HCT116 (cell line): ENCODE results near the gene SDCCAG8. TPM values are rescaled to one million over a fixed set of nuclear protein-coding genes. Genes with fewer than 3 reads are reported as not detected.

Experiments
- ATAC-seq: fragments of 200-7000 bp; cut with Tn5 transposase; 2 replicates; pipeline ENCODE4 v1.9.1; 2020; ENCODE audit warnings: mild to moderate bottlenecking, moderate library complexity
- BruUV-seq: library from RNA; stranded (reverse); fragments of 400-500 nt; replicated peaks from 2 replicates; lab custom pipeline; 2021; lab: Mats Ljungman, UMichigan
- CTCF ChIA-PET: fragments of 300-600 bp; sonication (Branson Sonifier 250); formaldehyde crosslinking; loops from one replicate; lab custom pipeline; 2021; ENCODE audit warnings: antibody characterized with exemption; lab: Charles Lee
- POLR2A ChIA-PET: fragments of 300-600, 350-600 bp; sonication (Branson Sonifier 250); formaldehyde crosslinking; loops from one replicate; lab custom pipeline; 2021; ENCODE audit warnings: antibody characterized with exemption; lab: Charles Lee
- RAD21 ChIA-PET, 2 experiments: fragments of 300-600 bp; sonication (Branson Sonifier 250); formaldehyde crosslinking; loops; one replicate each; lab custom pipeline; 2023; ENCODE audit warnings: low total read pairs in 2 of 2; ENCODE audit not compliant: uncharacterized antibody in 2 of 2, unreplicated experiment in 2 of 2, low non-redundant PET in 1 of 2; lab: Charles Lee
- DNase-seq: peaks from one replicate; pipeline ENCODE4 v3.0.0-alpha.2; 2010; ENCODE audit warnings: low read depth, low spot score
- H2AFZ ChIP-seq: fragments of 200-600 bp; shearing (Covaris generic), sonication (generic); 2 replicates; pipeline ENCODE4 v1.6.1; 2017; ENCODE audit warnings: low read depth, mixed run types, mixed read lengths, antibody characterized with exemption, low read length; ENCODE audit not compliant: poor library complexity, severe bottlenecking
- H3K27ac ChIP-seq: 2 replicates; pipeline ENCODE4 v1.5.1; 2012; ENCODE audit warnings: low read depth, low read length
- H3K27me3 ChIP-seq: fragments of 200-600 bp; sonication (generic); 2 replicates; pipeline ENCODE4 v1.6.1; 2016; ENCODE audit warnings: mixed run types, low read length, mixed read lengths; ENCODE audit not compliant: insufficient read depth
- H3K36me3 ChIP-seq, 2 experiments: fragments of 200-500 bp in 1 of 2; fragments of 200-600 bp in 1 of 2; sonication (Bioruptor generic) in 1 of 2; sonication (generic) in 1 of 2; 2 replicates each; pipeline versions ENCODE4 v1.5.1 to v1.6.1; 2014 to 2016; ENCODE audit warnings: low read length in 2 of 2, inconsistent platforms in 1 of 2, mixed read lengths in 1 of 2, mixed run types in 1 of 2; ENCODE audit not compliant: insufficient read depth in 2 of 2, control insufficient read depth in 1 of 2
- H3K4me1 ChIP-seq, 2 experiments: fragments of 200-600 bp in 1 of 2; sonication (generic) in 1 of 2; 2 replicates each; pipeline versions ENCODE4 v1.5.1 to v1.6.1; 2012 to 2017; ENCODE audit warnings: low read length in 2 of 2, inconsistent platforms in 1 of 2, mild to moderate bottlenecking in 1 of 2, mixed read lengths in 1 of 2, mixed run types in 1 of 2, moderate library complexity in 1 of 2; ENCODE audit not compliant: insufficient read depth in 2 of 2, control insufficient read depth in 1 of 2
- H3K4me2 ChIP-seq: fragments of 200-600 bp; sonication (generic); 2 replicates; pipeline ENCODE4 v1.6.1; 2017; ENCODE audit warnings: mixed run types, low read length, mixed read lengths
- H3K4me3 ChIP-seq, 2 experiments: fragments of 200-600 bp in 1 of 2; sonication (generic) in 1 of 2; replicated peaks in 1 of 2; 2 replicates each; pipeline ENCODE4 v1.5.1; 2011 to 2016; ENCODE audit warnings: low read length in 2 of 2, control low read depth in 1 of 2, low read depth in 1 of 2, mild to moderate bottlenecking in 1 of 2, mixed read lengths in 1 of 2, mixed run types in 1 of 2
- H3K79me2 ChIP-seq: fragments of 200-600 bp; sonication (generic); 2 replicates; pipeline ENCODE4 v1.6.1; 2017; ENCODE audit warnings: mild to moderate bottlenecking, mixed run types, low read length, moderate library complexity, mixed read lengths; ENCODE audit not compliant: insufficient read depth
- H3K9ac ChIP-seq: fragments of 200-600 bp; sonication (generic); 2 replicates; pipeline ENCODE4 v1.6.1; 2016; ENCODE audit warnings: low read length, mixed read lengths
- H3K9me2 ChIP-seq: fragments of 200-600 bp; sonication (generic), shearing (Covaris generic); 2 replicates; pipeline ENCODE4 v1.6.1; 2017; ENCODE audit warnings: mixed run types, mild to moderate bottlenecking, moderate library complexity; ENCODE audit not compliant: insufficient read depth
- H3K9me3 ChIP-seq, 2 experiments: fragments of 200-500 bp in 1 of 2; fragments of 200-600 bp in 1 of 2; sonication (Bioruptor generic) in 1 of 2; sonication (generic) in 1 of 2; 2 replicates each; pipeline ENCODE4 v1.6.1; 2014 to 2017; ENCODE audit warnings: low read length in 2 of 2, mixed read lengths in 2 of 2, inconsistent platforms in 1 of 2, low read depth in 1 of 2, mild to moderate bottlenecking in 1 of 2, mixed run types in 1 of 2, moderate library complexity in 1 of 2; ENCODE audit not compliant: control insufficient read depth in 1 of 2, insufficient read depth in 1 of 2
- H4K20me1 ChIP-seq: fragments of 200-600 bp; sonication (generic), shearing (Covaris generic); 2 replicates; pipeline ENCODE4 v1.6.1; 2017; ENCODE audit warnings: mixed run types, mild to moderate bottlenecking, moderate library complexity; ENCODE audit not compliant: insufficient read depth
- CBX3 ChIP-seq: IDR thresholded peaks from 2 replicates; pipeline ENCODE4 v1.6.1; 2012; ENCODE audit warnings: low read depth
- ELF1 ChIP-seq: IDR thresholded peaks from 2 replicates; pipeline ENCODE4 v1.6.1; 2012; ENCODE audit warnings: low read depth, borderline replicate concordance
- EZH2phosphoT487 ChIP-seq: fragments of 200-600 bp; IDR thresholded peaks from 2 replicates; pipeline ENCODE4 v1.6.1; 2018; ENCODE audit warnings: antibody characterized with exemption, borderline replicate concordance
- FOSL1 ChIP-seq: IDR thresholded peaks from 2 replicates; pipeline ENCODE4 v1.6.1; 2012; ENCODE audit warnings: low read depth
- POLR2A ChIP-seq: IDR thresholded peaks from 2 replicates; pipeline ENCODE4 v1.7.0; 2011; ENCODE audit warnings: borderline replicate concordance; ENCODE audit not compliant: insufficient read depth, insufficient read length; ENCODE audit errors: extremely low read depth
- SRF ChIP-seq: IDR thresholded peaks from 2 replicates; pipeline ENCODE4 v1.6.1; 2012; ENCODE audit warnings: low read depth
- intact Hi-C: fragments of 100-400 bp; cut with micrococcal nuclease; formaldehyde crosslinking; loops from 2 replicates; pipeline ENCODE4 v1.10.0; 2022
- total RNA-seq: library from RNA; stranded (reverse); gene quantifications from one replicate; pipeline ENCODE4 v1.2.1, GENCODE V29; 2021; ENCODE audit not compliant: unreplicated experiment
- TF ChIP-seq, protein P1 (sequence below): IDR thresholded peaks from 2 replicates; pipeline ENCODE4 v1.6.1; 2011; ENCODE audit warnings: mild to moderate bottlenecking, low read length, moderate library complexity; ENCODE audit not compliant: insufficient replicate concordance; ENCODE audit errors: extremely low read depth
- TF ChIP-seq, protein P2 (sequence below): IDR thresholded peaks from 2 replicates; pipeline ENCODE4 v1.6.1; 2012
- TF ChIP-seq, protein P3 (sequence below): IDR thresholded peaks from 2 replicates; pipeline ENCODE4 v1.6.1; 2012; ENCODE audit warnings: low read depth
- TF ChIP-seq, protein P4 (sequence below): IDR thresholded peaks from 2 replicates; pipeline ENCODE4 v1.6.1; 2012

The SDCCAG8 gene
- total RNA-seq, 1 experiment from 2014 or later, result 38.2 TPM

DNA sequence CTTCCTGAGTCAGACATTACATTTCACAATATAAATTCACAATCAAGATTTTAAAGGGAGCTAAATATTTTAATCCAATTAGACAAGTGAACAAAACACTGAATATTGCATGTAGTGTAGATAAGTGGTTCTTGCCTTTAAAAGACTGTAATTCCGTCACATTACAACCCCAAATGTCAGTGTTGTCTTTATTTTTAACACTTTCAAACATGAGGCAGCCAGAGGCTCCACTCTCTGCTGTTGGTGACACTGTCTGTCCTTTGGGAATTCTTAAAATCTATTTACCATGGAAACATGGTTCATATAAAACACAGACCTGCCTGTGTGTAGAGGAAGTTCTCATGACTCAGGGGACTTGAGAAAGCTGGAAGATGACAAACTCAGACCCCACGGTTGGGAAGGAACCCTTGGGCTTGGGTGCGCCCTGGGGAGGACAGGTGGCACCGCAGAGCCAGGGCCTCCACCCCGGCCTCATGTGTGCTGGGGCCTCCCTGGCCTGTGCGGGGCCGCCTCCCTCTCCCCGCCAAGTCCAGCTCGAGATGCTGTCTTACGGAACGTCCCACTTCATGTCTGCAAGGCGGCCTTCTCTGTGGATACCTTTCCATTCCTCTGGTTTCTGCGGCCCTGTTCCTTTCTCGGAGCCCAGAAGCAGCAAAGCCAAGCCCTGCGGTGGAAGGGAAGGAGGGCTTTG, 239.0 kb downstream of the SDCCAG8 start:
- no peaks in the 10 kb centered on the region for H3K9me3 ChIP-seq
- H3K4me1 ChIP-seq, result no peaks in the 10 kb centered on the region
- TF ChIP-seq, protein P1, sequence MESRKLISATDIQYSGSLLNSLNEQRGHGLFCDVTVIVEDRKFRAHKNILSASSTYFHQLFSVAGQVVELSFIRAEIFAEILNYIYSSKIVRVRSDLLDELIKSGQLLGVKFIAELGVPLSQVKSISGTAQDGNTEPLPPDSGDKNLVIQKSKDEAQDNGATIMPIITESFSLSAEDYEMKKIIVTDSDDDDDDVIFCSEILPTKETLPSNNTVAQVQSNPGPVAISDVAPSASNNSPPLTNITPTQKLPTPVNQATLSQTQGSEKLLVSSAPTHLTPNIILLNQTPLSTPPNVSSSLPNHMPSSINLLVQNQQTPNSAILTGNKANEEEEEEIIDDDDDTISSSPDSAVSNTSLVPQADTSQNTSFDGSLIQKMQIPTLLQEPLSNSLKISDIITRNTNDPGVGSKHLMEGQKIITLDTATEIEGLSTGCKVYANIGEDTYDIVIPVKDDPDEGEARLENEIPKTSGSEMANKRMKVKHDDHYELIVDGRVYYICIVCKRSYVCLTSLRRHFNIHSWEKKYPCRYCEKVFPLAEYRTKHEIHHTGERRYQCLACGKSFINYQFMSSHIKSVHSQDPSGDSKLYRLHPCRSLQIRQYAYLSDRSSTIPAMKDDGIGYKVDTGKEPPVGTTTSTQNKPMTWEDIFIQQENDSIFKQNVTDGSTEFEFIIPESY, result no peak
- TF ChIP-seq, protein P2, sequence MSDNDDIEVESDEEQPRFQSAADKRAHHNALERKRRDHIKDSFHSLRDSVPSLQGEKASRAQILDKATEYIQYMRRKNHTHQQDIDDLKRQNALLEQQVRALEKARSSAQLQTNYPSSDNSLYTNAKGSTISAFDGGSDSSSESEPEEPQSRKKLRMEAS, result no peak
- TF ChIP-seq, protein P3, sequence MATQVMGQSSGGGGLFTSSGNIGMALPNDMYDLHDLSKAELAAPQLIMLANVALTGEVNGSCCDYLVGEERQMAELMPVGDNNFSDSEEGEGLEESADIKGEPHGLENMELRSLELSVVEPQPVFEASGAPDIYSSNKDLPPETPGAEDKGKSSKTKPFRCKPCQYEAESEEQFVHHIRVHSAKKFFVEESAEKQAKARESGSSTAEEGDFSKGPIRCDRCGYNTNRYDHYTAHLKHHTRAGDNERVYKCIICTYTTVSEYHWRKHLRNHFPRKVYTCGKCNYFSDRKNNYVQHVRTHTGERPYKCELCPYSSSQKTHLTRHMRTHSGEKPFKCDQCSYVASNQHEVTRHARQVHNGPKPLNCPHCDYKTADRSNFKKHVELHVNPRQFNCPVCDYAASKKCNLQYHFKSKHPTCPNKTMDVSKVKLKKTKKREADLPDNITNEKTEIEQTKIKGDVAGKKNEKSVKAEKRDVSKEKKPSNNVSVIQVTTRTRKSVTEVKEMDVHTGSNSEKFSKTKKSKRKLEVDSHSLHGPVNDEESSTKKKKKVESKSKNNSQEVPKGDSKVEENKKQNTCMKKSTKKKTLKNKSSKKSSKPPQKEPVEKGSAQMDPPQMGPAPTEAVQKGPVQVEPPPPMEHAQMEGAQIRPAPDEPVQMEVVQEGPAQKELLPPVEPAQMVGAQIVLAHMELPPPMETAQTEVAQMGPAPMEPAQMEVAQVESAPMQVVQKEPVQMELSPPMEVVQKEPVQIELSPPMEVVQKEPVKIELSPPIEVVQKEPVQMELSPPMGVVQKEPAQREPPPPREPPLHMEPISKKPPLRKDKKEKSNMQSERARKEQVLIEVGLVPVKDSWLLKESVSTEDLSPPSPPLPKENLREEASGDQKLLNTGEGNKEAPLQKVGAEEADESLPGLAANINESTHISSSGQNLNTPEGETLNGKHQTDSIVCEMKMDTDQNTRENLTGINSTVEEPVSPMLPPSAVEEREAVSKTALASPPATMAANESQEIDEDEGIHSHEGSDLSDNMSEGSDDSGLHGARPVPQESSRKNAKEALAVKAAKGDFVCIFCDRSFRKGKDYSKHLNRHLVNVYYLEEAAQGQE, result no peak
- no peak for TF ChIP-seq POLR2A
- no peak for TF ChIP-seq CBX3
- TF ChIP-seq FOSL1, result no peak
- TF ChIP-seq, protein P4, sequence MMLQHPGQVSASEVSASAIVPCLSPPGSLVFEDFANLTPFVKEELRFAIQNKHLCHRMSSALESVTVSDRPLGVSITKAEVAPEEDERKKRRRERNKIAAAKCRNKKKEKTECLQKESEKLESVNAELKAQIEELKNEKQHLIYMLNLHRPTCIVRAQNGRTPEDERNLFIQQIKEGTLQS, result no peak
- no peak for TF ChIP-seq EZH2phosphoT487
- no peak for TF ChIP-seq ELF1
- TF ChIP-seq SRF, result no peak
- no peaks in the 10 kb centered on the region for H3K27me3 ChIP-seq
- H2AFZ ChIP-seq, result no peak overlapping the region
- no peak overlapping the region for H3K4me3 ChIP-seq
- ChIA-PET POLR2A (no interaction called here), CTCF (no interaction called here), RAD21 (no interaction called here)
- H3K79me2 ChIP-seq, result peaks cover 9% of the 10 kb centered on the region; the same call in 1 of the 2 replicates
- no peaks in the 10 kb centered on the region; a peak in 1 of 4 replicates for H3K36me3 ChIP-seq
- no peak overlapping the region for H3K27ac ChIP-seq
- no peaks in the 10 kb centered on the region for H4K20me1 ChIP-seq
- H3K4me2 ChIP-seq, result no peak overlapping the region
- DNase-seq, result no peak
- H3K9me2 ChIP-seq, result no peaks in the 10 kb centered on the region
- BruUV-seq, result no TSS peak
- no peak overlapping the region for H3K9ac ChIP-seq
- intact Hi-C loops, result no loop called here
- no peak for ATAC-seq
